ENCODE results near the gene TRAPPC10.
"Not testable (repeated sequence)": the region's sequence is repeated elsewhere in the genome, so short reads cannot be mapped to it uniquely, and the experiment has no call there.

The TRAPPC10 gene

DNA sequence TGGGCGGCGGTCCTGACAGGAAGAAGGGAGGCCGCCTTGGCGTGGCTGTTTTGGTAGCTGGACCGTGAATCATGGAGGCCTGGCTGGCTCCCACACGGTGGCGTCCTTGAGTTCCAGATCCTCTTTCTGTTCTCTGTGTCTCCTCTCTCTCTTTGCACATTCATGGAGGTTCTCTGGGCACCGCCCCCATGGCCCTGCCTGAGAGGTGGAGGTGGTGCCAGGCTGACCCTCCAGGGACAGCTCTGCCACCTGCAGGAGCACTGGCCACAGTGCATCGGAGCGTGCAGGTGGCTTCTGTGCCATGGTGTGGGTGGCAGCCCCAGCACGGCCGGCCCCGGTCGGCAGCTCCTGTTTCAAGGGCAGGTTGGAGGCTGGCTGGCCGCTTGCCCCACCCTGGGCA, 125.9 kb downstream of the TRAPPC10 start:
- DNase-seq (ENCODE audit: low spot score); in situ Hi-C loops (cut with MboI; ENCODE audit: low sequenced_read_pairs, unreplicated experiment): not testable (repeated sequence)

DNA sequence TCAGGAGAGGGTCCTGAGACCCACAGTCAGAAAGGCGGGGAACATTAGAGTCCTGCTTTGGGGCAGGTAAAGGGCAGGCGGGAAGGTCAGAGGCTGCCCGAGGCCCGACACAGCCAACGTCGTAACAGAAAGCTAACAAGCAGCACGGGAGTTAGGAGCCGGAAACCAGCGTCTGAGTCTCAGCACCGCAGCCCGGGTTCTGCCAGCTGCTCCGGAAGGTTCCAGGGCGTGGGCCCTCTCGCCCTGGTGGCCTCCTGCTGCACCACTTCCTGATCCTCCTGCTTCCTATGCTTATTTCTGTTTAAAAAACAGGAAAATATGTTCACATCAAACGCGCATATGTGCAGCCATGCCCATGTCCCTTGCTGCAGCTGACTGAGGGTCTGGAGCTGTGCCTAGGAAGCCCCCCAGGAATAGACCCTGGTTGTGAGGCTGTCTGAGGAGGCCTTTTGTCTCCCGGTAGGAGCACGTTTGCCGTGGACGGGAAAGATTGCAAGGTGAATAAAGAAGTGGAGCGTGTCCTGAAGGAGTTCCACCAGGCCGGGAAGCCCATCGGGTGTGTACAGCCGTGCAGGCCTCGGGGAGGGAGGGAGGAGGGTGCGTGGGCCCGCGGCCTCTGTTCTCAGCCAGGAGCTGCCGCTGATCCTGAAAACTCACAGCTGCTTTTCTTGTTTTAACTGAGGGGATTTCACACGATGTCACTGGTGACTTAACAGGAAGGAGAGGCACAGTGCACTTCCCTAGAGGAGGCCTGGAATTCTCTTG, 127.9 kb downstream of the TRAPPC10 start:
- in situ Hi-C loops (cut with MboI; ENCODE audit: low sequenced_read_pairs, unreplicated experiment); DNase-seq (ENCODE audit: low spot score): not testable (repeated sequence)

DNA sequence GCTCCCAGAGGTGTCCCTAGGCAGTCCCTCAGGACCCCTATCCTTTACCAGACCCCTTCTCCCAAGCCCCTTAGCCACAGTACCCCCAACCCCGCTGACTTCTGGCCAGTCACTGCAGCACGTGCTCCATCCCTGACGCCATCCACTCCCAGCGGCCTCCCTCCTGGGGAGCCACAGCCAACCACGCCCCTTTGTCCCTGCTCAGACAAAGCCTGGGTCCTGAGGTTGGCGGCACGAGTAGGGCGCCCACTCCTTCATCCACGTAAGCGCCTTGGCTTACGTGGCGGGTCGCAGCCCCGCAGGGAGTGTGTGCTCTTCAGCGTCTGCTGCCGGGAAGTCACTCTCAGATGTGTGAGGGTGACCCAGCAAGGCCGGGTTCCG, 128.4 kb downstream of the TRAPPC10 start:
- in situ Hi-C loops (cut with MboI; ENCODE audit: low sequenced_read_pairs, unreplicated experiment); DNase-seq (ENCODE audit: low spot score): not testable (repeated sequence)

DNA sequence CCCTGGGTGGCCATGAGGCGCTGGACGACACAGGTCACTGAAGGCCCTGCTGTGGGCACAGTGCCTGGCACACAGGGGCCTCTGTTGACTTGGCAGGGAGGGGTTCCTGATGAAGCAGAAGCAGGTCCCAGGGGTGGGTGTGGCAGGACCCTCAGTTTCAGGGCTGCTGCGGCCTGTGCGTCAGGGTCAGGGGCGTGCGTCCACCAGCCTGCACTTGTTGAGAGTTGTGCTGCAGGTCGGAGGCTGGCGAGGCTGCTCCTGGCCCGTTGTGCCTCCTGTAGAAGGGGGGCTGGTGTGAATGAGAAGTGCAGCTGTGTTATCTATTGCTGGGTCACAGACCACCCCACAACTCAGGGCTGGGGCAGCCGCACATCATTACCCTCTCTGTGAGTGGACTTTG, 130.4 kb downstream of the TRAPPC10 start:
- DNase-seq (ENCODE audit: low spot score) = not testable (repeated sequence)

DNA sequence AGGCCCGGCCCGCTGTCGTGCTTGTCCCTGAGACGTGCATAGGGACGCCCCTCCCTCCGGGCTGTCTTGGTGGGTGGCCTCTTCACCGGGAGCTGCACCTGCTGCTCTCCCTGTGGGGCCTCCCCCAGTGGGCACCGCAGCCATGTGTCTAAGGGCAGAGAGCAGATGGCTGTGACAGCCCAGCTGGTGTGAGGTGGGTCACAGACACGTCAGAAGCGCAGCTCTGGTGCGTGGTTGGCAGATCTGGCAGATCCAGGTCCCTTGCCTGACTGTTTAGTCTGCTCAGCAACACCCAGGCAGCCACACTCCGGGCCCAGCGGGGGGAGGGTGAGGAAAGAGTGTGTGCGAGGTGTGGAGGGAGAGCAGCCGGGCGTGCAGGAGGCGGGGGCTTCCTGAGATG, 131.3 kb downstream of the TRAPPC10 start:
- DNase-seq (ENCODE audit: low spot score); in situ Hi-C loops (cut with MboI; ENCODE audit: low sequenced_read_pairs, unreplicated experiment): not testable (repeated sequence)

More for the DNA sequence above, 130.4 kb downstream of the TRAPPC10 start:
- in situ Hi-C loops (cut with MboI; ENCODE audit: low sequenced_read_pairs, unreplicated experiment) = not testable (repeated sequence)

DNA sequence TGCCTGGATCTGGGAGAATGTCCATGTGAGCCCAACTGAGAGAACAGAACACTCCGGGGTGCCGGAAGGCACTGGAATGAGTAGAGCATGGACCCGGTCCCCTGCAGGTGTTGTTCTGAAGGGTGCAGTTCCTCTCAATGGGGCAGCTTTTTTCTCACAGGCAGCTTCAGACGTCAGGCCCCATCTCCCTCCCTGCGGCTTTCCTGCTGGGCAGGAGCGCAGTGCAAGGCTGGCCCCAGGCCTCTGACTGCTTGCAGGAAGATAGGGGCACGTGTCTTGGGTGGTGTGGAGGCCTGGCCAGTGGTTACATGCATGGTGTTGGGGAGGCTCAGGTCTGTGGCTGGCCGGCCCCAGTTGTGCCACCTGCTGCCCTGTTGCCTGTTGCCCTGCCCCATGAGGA, 131.9 kb downstream of the TRAPPC10 start:
- DNase-seq (ENCODE audit: low spot score); in situ Hi-C loops (cut with MboI; ENCODE audit: low sequenced_read_pairs, unreplicated experiment): not testable (repeated sequence)

DNA sequence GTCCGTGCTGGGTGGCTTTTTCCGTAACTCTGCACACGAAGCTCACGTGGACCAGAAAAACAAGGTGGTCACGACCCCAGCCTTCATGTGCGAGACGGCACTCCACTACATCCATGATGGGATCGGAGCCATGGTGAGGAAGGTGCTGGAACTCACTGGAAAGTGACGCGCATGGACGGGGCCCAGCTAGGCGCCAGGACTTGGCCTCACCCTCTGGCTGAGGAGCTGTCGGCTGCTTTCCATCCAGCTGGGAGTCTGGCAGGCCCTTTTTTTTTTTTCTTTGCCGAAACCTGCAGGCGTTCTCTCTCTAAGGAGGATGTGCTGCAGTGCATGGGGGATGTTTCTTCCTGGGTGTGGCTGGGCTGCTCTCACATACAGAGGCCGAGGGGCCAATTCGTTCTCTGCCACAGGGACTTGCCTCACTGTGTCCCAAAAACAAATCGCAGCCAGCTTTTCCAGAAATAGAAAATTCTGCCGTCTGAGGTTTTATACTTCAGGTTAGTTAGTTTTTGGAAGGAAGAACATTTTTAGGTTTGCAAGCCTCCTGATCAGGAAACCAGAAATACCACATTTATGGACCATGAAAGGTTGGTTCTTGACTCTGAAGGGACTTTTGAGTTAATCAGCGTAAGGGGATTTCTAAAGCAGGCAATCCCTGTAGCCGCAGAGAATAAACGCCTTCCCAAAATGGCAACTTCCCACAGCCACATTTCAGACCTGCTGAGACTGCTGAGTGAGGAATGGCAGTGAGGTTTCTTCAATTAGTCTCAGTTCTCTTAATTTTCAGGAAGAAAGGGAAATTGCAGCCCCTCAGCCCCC, 132.9 kb downstream of the TRAPPC10 start:
- in situ Hi-C loops (cut with MboI; ENCODE audit: low sequenced_read_pairs, unreplicated experiment); DNase-seq (ENCODE audit: low spot score): not testable (repeated sequence)

DNA sequence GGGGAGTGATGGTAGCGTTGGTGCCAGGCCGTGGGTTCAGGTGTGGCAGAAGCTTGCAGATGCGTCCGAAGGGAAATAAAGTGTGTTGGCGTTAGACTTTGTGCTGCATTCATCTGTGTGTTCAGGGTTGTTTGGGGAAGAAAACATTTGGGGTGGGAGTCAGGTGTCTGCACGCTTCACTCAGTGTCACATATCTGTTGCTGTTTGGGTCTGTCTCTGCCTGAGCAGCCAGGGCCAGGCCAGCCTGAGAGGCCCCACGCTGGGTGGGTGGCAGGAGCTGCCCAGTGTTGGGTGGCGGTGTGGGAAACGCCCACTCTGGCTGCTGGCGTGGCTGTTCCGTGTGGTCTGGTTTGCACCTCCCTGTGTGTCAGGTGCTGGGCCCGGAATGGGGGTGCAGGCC, 133.5 kb downstream of the TRAPPC10 start:
- in situ Hi-C loops (cut with MboI; ENCODE audit: low sequenced_read_pairs, unreplicated experiment); DNase-seq (ENCODE audit: low spot score): not testable (repeated sequence)

DNA sequence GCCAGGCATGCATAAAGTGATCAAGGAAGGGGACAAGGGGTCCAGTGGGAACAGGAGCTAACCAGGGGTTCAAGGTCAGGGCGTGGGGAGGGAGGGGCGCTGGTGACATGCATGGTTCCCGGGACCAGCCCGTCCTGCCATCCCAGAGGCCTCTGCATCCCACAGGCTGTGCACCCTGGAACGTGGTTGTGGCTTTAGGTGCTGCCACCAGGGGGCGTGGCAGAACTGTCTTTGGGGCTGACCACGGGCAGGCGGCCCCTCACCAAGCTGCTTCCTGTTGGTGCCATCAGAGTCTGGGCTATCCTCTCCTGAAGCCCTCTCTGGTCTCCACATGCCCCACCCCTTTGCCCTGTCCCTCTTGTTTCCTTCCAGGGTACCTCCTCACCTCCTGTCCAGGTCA, 135.0 kb downstream of the TRAPPC10 start:
- DNase-seq (ENCODE audit: low spot score); in situ Hi-C loops (cut with MboI; ENCODE audit: low sequenced_read_pairs, unreplicated experiment): not testable (repeated sequence)

DNA sequence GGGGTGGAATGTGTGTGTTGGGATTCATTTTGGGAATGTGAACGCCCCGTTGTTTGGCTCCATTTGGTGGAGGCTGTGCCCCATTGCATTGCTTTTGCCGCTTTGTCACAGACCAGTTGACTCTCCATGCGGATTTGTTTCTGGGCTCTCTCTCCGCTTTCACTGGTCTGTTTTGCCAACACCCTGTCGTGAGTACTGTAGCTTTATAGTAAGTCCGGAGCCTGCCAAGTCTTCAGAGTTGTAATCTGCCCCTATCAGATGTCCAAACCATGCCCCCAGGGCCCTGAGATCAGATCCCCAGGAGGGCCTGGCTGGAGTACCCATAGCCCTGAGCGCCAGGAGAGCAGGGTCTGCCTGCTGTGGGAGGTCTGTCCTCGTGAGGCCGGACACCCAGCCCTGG, 138.1 kb downstream of the TRAPPC10 start:
- in situ Hi-C loops (cut with MboI; ENCODE audit: low sequenced_read_pairs, unreplicated experiment); DNase-seq (ENCODE audit: low spot score): not testable (repeated sequence)

DNA sequence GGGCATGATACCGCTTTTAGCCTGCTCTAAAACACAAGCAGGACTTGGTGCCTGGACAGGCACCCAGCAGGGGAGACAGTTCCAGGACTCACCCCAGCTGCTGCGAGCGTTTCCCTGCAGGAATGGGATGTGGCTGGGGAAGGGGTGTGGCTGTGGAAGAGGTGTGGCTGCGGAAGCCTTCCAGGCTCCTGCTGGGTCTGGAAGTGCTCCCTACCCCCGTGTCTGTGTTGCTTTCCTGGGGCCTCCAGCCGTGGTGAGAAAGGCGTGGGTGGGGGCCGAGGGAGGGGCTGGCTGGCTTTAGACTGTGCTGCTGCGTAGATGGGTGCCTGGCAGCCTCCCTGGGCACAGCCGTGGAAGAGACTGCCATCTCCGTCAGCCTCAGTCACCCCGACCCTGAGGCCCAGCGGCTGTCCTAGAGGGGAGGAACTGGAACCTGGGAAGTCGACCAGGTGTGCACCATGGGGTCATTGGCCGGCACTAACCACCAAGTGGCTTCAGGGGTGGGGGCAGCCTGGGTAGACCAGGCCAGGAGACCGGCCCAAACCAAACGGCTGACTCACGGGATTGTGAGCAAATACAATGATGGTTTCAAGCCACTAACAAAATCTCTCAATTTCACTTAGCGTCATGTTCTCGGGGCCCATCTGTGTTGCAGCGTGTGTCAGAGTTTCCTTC, 141.2 kb downstream of the TRAPPC10 start:
- in situ Hi-C loops (cut with MboI; ENCODE audit: low sequenced_read_pairs, unreplicated experiment); DNase-seq (ENCODE audit: low spot score): not testable (repeated sequence)

DNA sequence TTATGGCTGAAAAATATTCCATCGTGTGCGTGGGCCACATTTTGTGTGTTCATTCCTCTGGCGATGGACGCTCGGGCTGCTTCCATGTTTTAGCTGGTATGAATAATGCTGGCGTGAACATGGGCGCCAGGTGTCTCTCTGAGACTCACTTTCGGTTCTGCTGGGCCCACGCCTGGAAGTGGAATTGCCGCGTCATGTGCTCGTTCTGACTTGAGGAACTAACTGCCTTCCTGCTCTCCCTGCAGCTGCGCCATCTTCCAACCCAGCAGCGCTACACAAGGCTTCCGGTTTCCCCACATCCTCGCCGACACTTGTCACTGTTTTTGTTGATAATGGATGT, 141.8 kb downstream of the TRAPPC10 start:
- DNase-seq (ENCODE audit: low spot score); in situ Hi-C loops (cut with MboI; ENCODE audit: low sequenced_read_pairs, unreplicated experiment): not testable (repeated sequence)

DNA sequence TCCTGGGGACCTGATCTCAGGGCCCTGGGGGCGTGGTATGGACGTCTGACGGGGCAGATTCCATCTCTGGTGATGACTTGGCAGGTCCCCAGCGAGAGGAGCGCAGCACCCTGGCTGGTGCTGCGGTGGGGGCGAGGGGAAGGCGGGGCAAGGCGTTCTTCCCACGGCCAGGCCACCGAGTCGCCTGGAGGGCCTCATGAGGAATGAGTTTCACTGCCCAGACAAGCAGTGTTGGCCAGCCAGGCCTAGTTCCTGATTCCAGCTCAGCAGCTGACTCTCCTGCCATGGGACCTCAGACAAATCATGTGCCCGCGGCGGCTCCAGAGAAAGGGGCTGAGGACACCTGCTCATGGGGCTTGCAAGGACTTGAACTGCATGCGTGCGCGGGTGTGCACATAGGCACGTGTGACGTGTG, 142.7 kb downstream of the TRAPPC10 start:
- DNase-seq (ENCODE audit: low spot score); in situ Hi-C loops (cut with MboI; ENCODE audit: low sequenced_read_pairs, unreplicated experiment): not testable (repeated sequence)

DNA sequence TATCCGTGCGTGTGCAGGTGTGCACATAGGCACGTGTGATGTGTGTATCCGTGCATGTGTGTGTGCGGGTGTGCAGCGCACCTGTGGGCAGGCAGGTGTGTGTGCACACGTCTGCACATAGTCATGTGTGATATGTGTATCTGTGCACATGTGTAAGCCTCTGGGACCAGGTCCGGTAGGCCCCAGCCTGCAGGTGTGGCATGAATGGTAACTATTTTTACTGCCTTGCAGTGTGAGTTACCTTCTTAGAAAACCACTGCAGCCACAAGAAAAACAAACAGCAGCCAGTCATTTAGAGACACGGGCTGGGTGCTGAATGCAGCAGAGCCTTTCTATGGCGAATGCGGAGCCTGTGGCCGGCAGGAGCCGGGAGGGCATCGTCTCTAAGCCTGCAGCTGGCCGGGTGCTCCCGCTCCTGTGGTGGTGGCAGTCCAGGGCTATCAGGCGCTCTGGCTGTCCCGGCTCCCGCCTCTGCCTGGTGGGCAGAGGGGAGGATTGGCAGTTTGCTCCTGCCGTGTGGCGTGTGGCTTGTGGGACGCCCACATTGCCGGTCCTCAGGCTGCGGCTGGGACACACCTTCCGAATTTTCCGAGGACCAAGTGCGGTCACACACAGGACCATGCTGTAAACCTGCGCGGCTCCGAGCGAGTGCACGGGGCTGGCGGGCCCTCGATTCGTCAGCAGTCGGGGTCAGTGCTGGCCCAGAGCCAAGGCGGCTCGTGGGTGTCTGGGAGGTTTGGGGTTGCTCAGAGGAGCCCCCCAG, 143.3 kb downstream of the TRAPPC10 start:
- DNase-seq (ENCODE audit: low spot score); in situ Hi-C loops (cut with MboI; ENCODE audit: low sequenced_read_pairs, unreplicated experiment): not testable (repeated sequence)

DNA sequence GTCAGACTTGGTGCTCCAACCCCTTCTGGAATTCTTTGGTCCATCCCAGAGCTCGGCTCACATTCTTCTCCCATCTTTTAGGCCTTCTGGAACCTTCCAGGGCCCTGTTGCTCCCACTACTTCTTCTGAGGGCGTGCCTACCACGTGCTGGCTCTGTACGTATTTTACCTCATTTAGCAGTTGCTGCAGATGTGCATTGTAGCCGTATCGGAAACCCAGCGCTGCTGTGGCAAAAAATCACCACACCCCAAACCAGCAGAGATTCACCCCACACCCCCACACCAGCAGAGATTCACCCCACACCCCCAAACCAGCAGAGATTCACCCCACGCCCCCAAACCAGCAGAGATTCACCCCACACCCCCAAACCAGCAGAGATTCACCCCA, 143.9 kb downstream of the TRAPPC10 start:
- DNase-seq (ENCODE audit: low spot score); in situ Hi-C loops (cut with MboI; ENCODE audit: low sequenced_read_pairs, unreplicated experiment): not testable (repeated sequence)
